SK-N-MC (cell line): ENCODE results near the gene TBK1.

Experiments
- DNase-seq: peaks from one replicate; pipeline ENCODE4 v3.0.0-alpha.2; 2011; ENCODE audit warnings: low read depth, low spot score
- H3K27ac ChIP-seq: fragments of 200-600 bp; sonication (generic); 2 replicates; pipeline ENCODE4 v1.5.1; 2016; ENCODE audit warnings: mixed run types
- H3K36me3 ChIP-seq: fragments of 200-600 bp; sonication (generic); 2 replicates; pipeline ENCODE4 v1.6.1; 2017; ENCODE audit warnings: antibody characterized with exemption, low read length, mixed read lengths; ENCODE audit not compliant: insufficient read depth
- H3K4me3 ChIP-seq: fragments of 200-600 bp; sonication (generic); 2 replicates; pipeline ENCODE4 v1.5.1; 2016
- H3K9ac ChIP-seq: fragments of 200-600 bp; sonication (generic); 2 replicates; pipeline ENCODE4 v1.8.0; 2017; ENCODE audit warnings: mixed run types, mixed read lengths; ENCODE audit not compliant: insufficient read length
- H3K9me3 ChIP-seq: fragments of 200-600 bp; sonication (generic); 2 replicates; pipeline ENCODE4 v1.6.1; 2017; ENCODE audit warnings: low read depth, mild to moderate bottlenecking, antibody characterized with exemption, low read length, moderate library complexity, mixed read lengths
- EZH2 ChIP-seq: fragments of 200-600 bp; sonication (generic); IDR thresholded peaks from one replicate; pipeline ENCODE4 v1.6.1; 2017; ENCODE audit warnings: antibody characterized with exemption
- FOXP2 ChIP-seq: optimal IDR thresholded peaks from 2 replicates; pipeline ENCODE3; 2011; ENCODE audit warnings: mild to moderate bottlenecking, moderate library complexity; ENCODE audit not compliant: insufficient read depth; ENCODE audit errors: extremely low read length, control extremely low read depth
- POLR2AphosphoS5 ChIP-seq: IDR thresholded peaks from 2 replicates; pipeline ENCODE4 v1.6.1; 2012; ENCODE audit warnings: mild to moderate bottlenecking, low read depth, low read length, borderline replicate concordance

Gene TBK1

GRCh38 chr12:64413884-64414283 lies 38.0 kb upstream of the TBK1 start:
- no peaks in the 10 kb centered on the region for H3K9me3 ChIP-seq
- DNase-seq, result no peak
- H3K27ac ChIP-seq, result no peak overlapping the region
- H3K9ac ChIP-seq, result no peak overlapping the region
- H3K36me3 ChIP-seq, result peaks cover 98% of the 10 kb centered on the region
- no peak overlapping the region for H3K4me3 ChIP-seq
- TF ChIP-seq POLR2AphosphoS5 (no peak), EZH2 (no peak), FOXP2 (no peak)

- TF ChIP-seq EZH2 (no peak), POLR2AphosphoS5 (no peak), FOXP2 (no peak)
- no peak for DNase-seq
- H3K36me3 ChIP-seq, result peaks cover 96% of the 10 kb centered on the region
- no peak overlapping the region for H3K9ac ChIP-seq
- no peak overlapping the region for H3K27ac ChIP-seq
- no peaks in the 10 kb centered on the region for H3K9me3 ChIP-seq
- H3K4me3 ChIP-seq, result no peak overlapping the region
Measured at GRCh38 chr12:64418209-64418608, 33.7 kb upstream of the TBK1 start.

DNA sequence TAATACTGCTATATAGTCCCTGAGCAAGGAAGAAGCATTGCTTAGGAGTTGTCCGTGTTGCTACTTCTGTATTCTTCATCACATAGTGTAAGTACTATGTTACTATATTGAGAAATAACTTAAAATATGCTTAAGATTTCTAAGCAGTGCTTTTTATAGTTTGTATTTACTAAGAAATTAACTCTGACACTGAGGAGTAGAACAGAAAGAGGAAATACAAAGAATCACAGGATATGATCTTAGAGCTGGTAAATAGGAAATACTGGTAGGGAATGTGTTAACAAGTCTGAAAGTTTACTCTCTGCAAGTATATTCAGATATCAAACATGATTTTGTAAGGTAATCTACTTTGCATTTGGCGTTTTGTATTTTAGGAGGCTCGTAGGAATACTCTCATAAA lies 32.2 kb upstream of the TBK1 start:
- DNase-seq, result no peak
- TF ChIP-seq POLR2AphosphoS5 (no peak), EZH2 (no peak), FOXP2 (no peak)
- Histone ChIP-seq H3K9ac (no peak overlapping the region), H3K27ac (no peak overlapping the region), H3K4me3 (no peak overlapping the region), H3K9me3 (no peaks in the 10 kb centered on the region), H3K36me3 (peaks cover 96% of the 10 kb centered on the region)

DNA sequence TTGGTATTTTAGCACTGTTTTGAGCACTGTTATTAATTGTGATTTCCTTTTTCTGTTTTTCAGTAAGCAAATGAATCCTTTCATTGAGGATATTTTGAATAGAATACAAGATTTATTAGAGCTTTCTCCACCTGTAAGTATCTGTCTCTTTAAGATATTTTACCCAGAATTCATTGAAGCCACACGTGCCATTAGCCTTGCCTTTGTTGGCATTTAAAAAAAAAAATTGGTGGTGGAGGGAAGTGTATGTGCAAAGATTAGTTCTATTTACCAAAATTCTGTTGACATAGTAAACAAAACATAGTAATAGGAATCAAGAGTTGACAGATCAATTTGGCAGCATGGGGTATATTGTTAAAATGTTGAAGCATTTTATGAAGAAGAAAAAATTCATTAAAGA lies 23.9 kb upstream of the TBK1 start:
- H3K9me3 ChIP-seq, result no peaks in the 10 kb centered on the region
- H3K36me3 ChIP-seq, result peaks cover 99% of the 10 kb centered on the region
- DNase-seq, result no peak
- H3K27ac ChIP-seq, result no peak overlapping the region
- H3K4me3 ChIP-seq, result no peak overlapping the region
- no peak for TF ChIP-seq EZH2
- TF ChIP-seq FOXP2, result no peak
- TF ChIP-seq POLR2AphosphoS5, result no peak
- H3K9ac ChIP-seq, result no peak overlapping the region

DNA sequence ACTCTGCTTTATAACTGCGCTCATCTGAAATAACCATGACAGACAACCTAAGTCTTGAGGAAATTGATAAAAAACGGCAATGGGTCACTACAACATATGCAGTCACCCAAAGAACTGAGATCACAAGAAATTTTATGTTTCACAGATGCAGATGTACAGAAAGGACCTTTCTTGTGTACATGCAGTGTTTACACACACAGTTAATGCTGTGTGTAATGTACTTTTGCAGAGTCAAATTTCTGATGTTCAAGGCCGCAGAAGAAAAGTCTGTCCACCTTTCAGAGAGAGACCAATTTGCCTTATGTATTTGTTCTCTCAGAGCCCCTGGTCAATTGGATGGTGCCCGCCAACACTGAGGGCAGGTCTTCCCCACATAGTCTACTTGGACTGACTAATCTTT lies 23.0 kb upstream of the TBK1 start:
- Histone ChIP-seq H3K27ac (no peak overlapping the region), H3K36me3 (peaks cover 100% of the 10 kb centered on the region), H3K9ac (no peak overlapping the region), H3K4me3 (no peak overlapping the region), H3K9me3 (no peaks in the 10 kb centered on the region)
- no peak for DNase-seq
- TF ChIP-seq EZH2 (no peak), POLR2AphosphoS5 (no peak), FOXP2 (no peak)

DNA sequence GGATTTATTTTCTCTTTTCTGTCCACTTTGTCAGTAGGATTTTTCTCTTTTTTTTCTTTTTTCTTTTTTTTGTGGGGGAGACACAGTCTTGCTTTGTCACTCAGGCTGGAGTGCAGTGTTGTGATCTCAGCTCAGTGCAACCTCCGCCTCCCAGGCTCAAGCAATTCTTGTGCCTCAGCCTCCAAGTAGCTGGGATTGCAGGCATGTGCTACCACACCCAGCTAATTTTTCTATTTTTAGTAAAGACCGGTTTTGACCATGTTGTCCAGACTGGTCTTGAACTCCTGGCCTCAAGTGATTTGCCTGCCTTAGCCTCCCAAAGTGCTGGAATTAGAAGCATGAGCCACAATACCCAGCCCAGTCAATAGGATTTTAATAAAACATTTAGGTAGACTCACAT lies 21.0 kb upstream of the TBK1 start:
- Histone ChIP-seq H3K4me3 (no peak overlapping the region), H3K27ac (no peak overlapping the region), H3K9me3 (no peaks in the 10 kb centered on the region), H3K36me3 (peaks cover 98% of the 10 kb centered on the region), H3K9ac (no peak overlapping the region)
- no peak for TF ChIP-seq FOXP2
- no peak for TF ChIP-seq EZH2
- no peak for TF ChIP-seq POLR2AphosphoS5
- no peak for DNase-seq

- no peak overlapping the region for H3K9ac ChIP-seq
- DNase-seq, result no peak
- TF ChIP-seq EZH2 (no peak), POLR2AphosphoS5 (no peak)
- H3K36me3 ChIP-seq, result peaks cover 98% of the 10 kb centered on the region
- H3K9me3 ChIP-seq, result no peaks in the 10 kb centered on the region
- H3K27ac ChIP-seq, result no peak overlapping the region
- no peak overlapping the region for H3K4me3 ChIP-seq
Measured at GRCh38 chr12:64431791-64432190, 20.1 kb upstream of the TBK1 start.

DNA sequence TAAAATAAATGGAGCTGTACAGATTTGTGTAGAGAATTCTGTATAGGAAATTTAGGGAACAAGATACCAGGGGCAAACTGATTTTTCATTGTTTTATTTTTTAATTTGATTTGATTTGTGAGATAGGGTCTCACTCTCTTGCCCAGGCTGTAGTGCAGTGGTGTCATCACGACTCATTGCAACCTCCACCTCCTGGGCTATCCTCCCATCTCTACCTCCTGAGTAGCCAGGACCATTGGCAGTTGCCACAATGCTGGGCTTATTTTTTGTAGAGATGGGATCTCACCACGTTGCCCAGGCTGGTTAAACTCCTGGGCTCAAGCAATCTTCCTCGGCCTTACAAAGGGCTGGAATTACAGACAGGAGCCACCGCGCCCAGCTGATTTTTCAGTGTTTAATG lies 18.0 kb upstream of the TBK1 start:
- Histone ChIP-seq H3K4me3 (no peak overlapping the region), H3K36me3 (peaks cover 98% of the 10 kb centered on the region), H3K9me3 (no peaks in the 10 kb centered on the region), H3K9ac (no peak overlapping the region), H3K27ac (no peak overlapping the region)
- TF ChIP-seq FOXP2, result no peak
- no peak for TF ChIP-seq EZH2
- no peak for TF ChIP-seq POLR2AphosphoS5
- no peak for DNase-seq

DNA sequence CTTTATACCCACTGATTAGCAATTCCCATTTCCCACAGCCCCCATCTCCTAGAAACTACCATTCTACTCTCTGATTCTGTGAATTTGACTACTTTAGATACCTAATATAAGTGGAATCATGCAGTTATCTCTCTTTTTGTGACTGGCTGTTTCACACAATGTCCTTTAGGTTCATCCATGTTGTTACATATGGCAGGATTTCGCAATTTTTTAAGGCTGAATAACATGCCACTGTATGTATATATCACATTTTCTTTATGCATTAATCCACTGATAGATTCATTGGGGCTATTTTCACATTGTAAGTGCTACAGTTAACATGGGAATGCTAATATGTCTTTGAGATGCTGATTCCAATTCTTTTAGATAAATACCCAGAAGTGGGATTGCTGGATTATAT lies 11.8 kb upstream of the TBK1 start:
- Histone ChIP-seq H3K36me3 (peaks cover 97% of the 10 kb centered on the region), H3K9me3 (no peaks in the 10 kb centered on the region), H3K4me3 (no peak overlapping the region), H3K9ac (no peak overlapping the region), H3K27ac (no peak overlapping the region)
- DNase-seq, result no peak
- TF ChIP-seq FOXP2, result no peak
- no peak for TF ChIP-seq POLR2AphosphoS5
- no peak for TF ChIP-seq EZH2
